OCI-LY1 (cell line): ENCODE measurements around the gene CHST6.

ENCODE experiments used
- H2AFZ ChIP-seq: fragments of 200-600 bp; sonication (generic), shearing (Covaris generic); 2 replicates; pipeline ENCODE4 v1.6.0; 2014; ENCODE audit warnings: antibody characterized with exemption, mild to moderate bottlenecking, low read length
- H3F3A ChIP-seq: fragments of 200-600 bp; sonication (generic), shearing (Covaris generic); 2 replicates; pipeline ENCODE4 v1.6.0; 2014; ENCODE audit warnings: mild to moderate bottlenecking, antibody characterized with exemption, low read length, moderate library complexity; ENCODE audit not compliant: insufficient read depth
- H3K27ac ChIP-seq: fragments of 200-600 bp; sonication (generic); 2 replicates; pipeline ENCODE4 v1.5.1; 2014; ENCODE audit warnings: low read length, mixed run types, mild to moderate bottlenecking, low read depth; ENCODE audit not compliant: poor library complexity, severe bottlenecking
- H3K27me3 ChIP-seq: fragments of 200-600 bp; sonication (generic); 2 replicates; pipeline ENCODE4 v1.6.0; 2014; ENCODE audit warnings: antibody characterized with exemption, mild to moderate bottlenecking, low read length, moderate library complexity; ENCODE audit not compliant: insufficient read depth
- H3K36me3 ChIP-seq: fragments of 200-600 bp; sonication (generic); 2 replicates; pipeline ENCODE4 v1.6.1; 2014; ENCODE audit warnings: mild to moderate bottlenecking, antibody characterized with exemption, low read length, moderate library complexity, mixed read lengths; ENCODE audit not compliant: insufficient read depth
- H3K4me1 ChIP-seq: fragments of 200-600 bp; sonication (generic); 2 replicates; pipeline ENCODE4 v1.5.1; 2014; ENCODE audit warnings: mild to moderate bottlenecking, low read length, moderate library complexity; ENCODE audit not compliant: insufficient read depth, severe bottlenecking
- H3K4me2 ChIP-seq: fragments of 200-600 bp; sonication (generic), shearing (Covaris generic); 2 replicates; pipeline ENCODE4 v1.6.1; 2014; ENCODE audit warnings: low read length
- H3K4me3 ChIP-seq: fragments of 200-600 bp; sonication (generic); 2 replicates; pipeline ENCODE4 v1.5.1; 2014; ENCODE audit warnings: low read length, low read depth, mild to moderate bottlenecking, mixed read lengths; ENCODE audit not compliant: poor library complexity, severe bottlenecking
- H3K79me2 ChIP-seq: fragments of 200-600 bp; shearing (Covaris generic); 2 replicates; pipeline ENCODE4 v1.6.1; 2016; ENCODE audit warnings: mixed run types, low read length, mixed read lengths; ENCODE audit not compliant: insufficient read depth
- H3K9ac ChIP-seq: fragments of 200-600 bp; sonication (generic), shearing (Covaris generic); 2 replicates; pipeline ENCODE4 v1.6.1; 2014; ENCODE audit warnings: mild to moderate bottlenecking, low read length, mixed read lengths
- H3K9me2 ChIP-seq: fragments of 200-600 bp; sonication (generic), shearing (Covaris generic); 2 replicates; pipeline ENCODE4 v1.6.1; 2014; ENCODE audit warnings: low read depth, mild to moderate bottlenecking, low read length, mixed read lengths
- H3K9me3 ChIP-seq: fragments of 200-600 bp; shearing (Covaris generic); 2 replicates; pipeline ENCODE4 v1.6.1; 2014; ENCODE audit warnings: low read length, mixed read lengths
- H4K20me1 ChIP-seq: fragments of 200-600 bp; sonication (generic), shearing (Covaris generic); 2 replicates; pipeline ENCODE4 v1.6.0; 2016; ENCODE audit warnings: mild to moderate bottlenecking, low read length; ENCODE audit not compliant: insufficient read depth
- CTCF ChIP-seq: fragments of 200-600 bp; sonication (generic), shearing (Covaris generic); IDR thresholded peaks from 2 replicates; pipeline ENCODE4 v1.5.1; 2017; ENCODE audit warnings: mild to moderate bottlenecking, antibody characterized with exemption, low read length, moderate library complexity, mixed read lengths
- EZH2 ChIP-seq: fragments of 200-600 bp; sonication (generic), shearing (Covaris generic); IDR thresholded peaks from 2 replicates; pipeline ENCODE4 v1.8.0; 2017; ENCODE audit warnings: borderline replicate concordance, mixed run types, mild to moderate bottlenecking, antibody characterized with exemption, low read length, moderate library complexity, mixed read lengths

CHST6 gene

GRCh38 chr16:75462806-75463205 is 32.4 kb downstream of the CHST6 start:
- peak overlapping the region; percentile 21; the same call in 1 of the 2 replicates for H3K9ac ChIP-seq
- H3K36me3 ChIP-seq, result no peaks in the 10 kb centered on the region
- 0 out of 2 replicates have a peak, but pooled peaks cover 2% of the 10 kb centered on the region for H3K27me3 ChIP-seq
- no peak overlapping the region for H2AFZ ChIP-seq
- no peak overlapping the region for H3K27ac ChIP-seq
- peaks cover 23% of the 10 kb centered on the region for H3K79me2 ChIP-seq
- TF ChIP-seq CTCF (no peak), EZH2 (no peak)
- no peaks in the 10 kb centered on the region for H3K9me2 ChIP-seq
- no peaks in the 10 kb centered on the region for H3K9me3 ChIP-seq
- H3F3A ChIP-seq, result no peaks in the 10 kb centered on the region
- peak overlapping the region; percentile 85 for H3K4me3 ChIP-seq
- peak overlapping the region; percentile 75 for H3K4me2 ChIP-seq
- peaks cover 16% of the 10 kb centered on the region for H3K4me1 ChIP-seq
- no peaks in the 10 kb centered on the region for H4K20me1 ChIP-seq

- peaks cover 16% of the 10 kb centered on the region for H3K4me1 ChIP-seq
- H4K20me1 ChIP-seq, result no peaks in the 10 kb centered on the region
- H3K79me2 ChIP-seq, result peaks cover 23% of the 10 kb centered on the region
- no peak overlapping the region for H3K4me3 ChIP-seq
- H2AFZ ChIP-seq, result no peak overlapping the region
- no peak overlapping the region for H3K27ac ChIP-seq
- H3K4me2 ChIP-seq, result no peak overlapping the region
- no peak overlapping the region for H3K9ac ChIP-seq
- no peaks in the 10 kb centered on the region for H3K36me3 ChIP-seq
- no peaks in the 10 kb centered on the region for H3K9me3 ChIP-seq
- H3F3A ChIP-seq, result no peaks in the 10 kb centered on the region
- no peak for TF ChIP-seq CTCF
- TF ChIP-seq EZH2, result no peak
- H3K27me3 ChIP-seq, result 0 out of 2 replicates have a peak, but pooled peaks cover 2% of the 10 kb centered on the region
- no peaks in the 10 kb centered on the region for H3K9me2 ChIP-seq
Observed at GRCh38 chr16:75461575-75461974, 33.7 kb downstream of the CHST6 start.

- TF ChIP-seq CTCF (no peak), EZH2 (no peak)
- no peaks in the 10 kb centered on the region for H3K9me2 ChIP-seq
- no peaks in the 10 kb centered on the region for H3K9me3 ChIP-seq
- H3F3A ChIP-seq, result no peaks in the 10 kb centered on the region
- H4K20me1 ChIP-seq, result no peaks in the 10 kb centered on the region
- H3K4me3 ChIP-seq, result no peak overlapping the region
- H2AFZ ChIP-seq, result no peak overlapping the region
- H3K27me3 ChIP-seq, result 0 out of 2 replicates have a peak, but pooled peaks cover 2% of the 10 kb centered on the region
- no peaks in the 10 kb centered on the region for H3K36me3 ChIP-seq
- H3K79me2 ChIP-seq, result peaks cover 23% of the 10 kb centered on the region
- peaks cover 23% of the 10 kb centered on the region for H3K4me1 ChIP-seq
- H3K27ac ChIP-seq, result no peak overlapping the region
- no peak overlapping the region for H3K9ac ChIP-seq
- H3K4me2 ChIP-seq, result no peak overlapping the region
Observed at GRCh38 chr16:75460446-75460845, 34.8 kb downstream of the CHST6 start.
